HG03565 (cell line): ENCODE data around the gene B4GALT2.

Experiments
- ATAC-seq: cut with Tn5 transposase; IDR thresholded peaks from one replicate; pipeline ENCODE4 v1.9.1; 2021; ENCODE audit warnings: mild to moderate bottlenecking, moderate library complexity; ENCODE audit not compliant: unreplicated experiment

The B4GALT2 gene

GRCh38 chr1:43946236-43947060, 32.6 kb upstream of the B4GALT2 start, which contains the start of gene IPO13:
IPO13 (plus strand) TSS chr1:43946950; CDS start chr1:43947601, 651 bp downstream.
- peak; percentile 83 for ATAC-seq

GRCh38 chr1:43947061-43947873, 31.7 kb upstream of the B4GALT2 start:
- no peak for ATAC-seq

GRCh38 chr1:43947874-43948437, 31.1 kb upstream of the B4GALT2 start:
- no peak for ATAC-seq

GRCh38 chr1:43949678-43950077, 29.3 kb upstream of the B4GALT2 start:
- ATAC-seq = no peak

- ATAC-seq = no peak
These were observed 27.7 kb upstream of the B4GALT2 start for GRCh38 chr1:43951021-43951985.

GRCh38 chr1:43952731-43953346, 26.2 kb upstream of the B4GALT2 start:
- ATAC-seq = no peak

GRCh38 chr1:43953361-43953760, 25.6 kb upstream of the B4GALT2 start:
- no peak for ATAC-seq

GRCh38 chr1:43954036-43954435, 25.0 kb upstream of the B4GALT2 start:
- ATAC-seq = no peak

GRCh38 chr1:43956234-43956633, 22.8 kb upstream of the B4GALT2 start:
- no peak for ATAC-seq

- ATAC-seq = no peak
These were observed 21.5 kb upstream of the B4GALT2 start for GRCh38 chr1:43957407-43958040.

- no peak for ATAC-seq
These were observed 20.4 kb upstream of the B4GALT2 start for GRCh38 chr1:43958351-43959255.

GRCh38 chr1:43960798-43961197, 18.2 kb upstream of the B4GALT2 start:
- no peak for ATAC-seq

GRCh38 chr1:43961692-43962091, 17.3 kb upstream of the B4GALT2 start:
- no peak for ATAC-seq

GRCh38 chr1:43962324-43962723, 16.7 kb upstream of the B4GALT2 start:
- ATAC-seq = no peak

- no peak for ATAC-seq
These were observed 16.0 kb upstream of the B4GALT2 start for GRCh38 chr1:43963006-43963405.

- no peak for ATAC-seq
These were observed 15.1 kb upstream of the B4GALT2 start for GRCh38 chr1:43963890-43964289.

GRCh38 chr1:43965316-43965715, 13.7 kb upstream of the B4GALT2 start:
- ATAC-seq = no peak

- ATAC-seq = no peak
These were observed 10.6 kb upstream of the B4GALT2 start for GRCh38 chr1:43968348-43968948.
